HEK293 (cell line): ENCODE data around the gene NCKAP5.

Source experiments
- CTCF ChIA-PET: fragments of 350-600 bp; formaldehyde crosslinking; extraction: SDS; loops from one replicate; lab custom pipeline; 2021; ENCODE audit warnings: antibody characterized with exemption; lab: Yijun Ruan, JAX
- POLR2A ChIA-PET: fragments of 300-600 bp; formaldehyde crosslinking; extraction: SDS; loops from one replicate; lab custom pipeline; 2020; ENCODE audit warnings: antibody characterized with exemption, inconsistent platforms; lab: Yijun Ruan, JAX
- H3K27ac ChIP-seq: fragments of 200-500 bp; sonication (Bioruptor generic); 2 replicates; pipeline ENCODE4 v1.5.1; 2014; ENCODE audit warnings: low read depth, low read length, control low read depth, inconsistent platforms; ENCODE audit errors: extremely low read depth
- H3K36me3 ChIP-seq, 2 experiments: fragments of 200-500 bp in 1 of 2; sonication (Bioruptor generic) in 1 of 2; 1 replicate in 1 of 2; 2 replicates in 1 of 2; pipeline ENCODE4 v1.5.1; 2014 to 2017; ENCODE audit warnings: inconsistent platforms in 2 of 2, low read length in 2 of 2; ENCODE audit not compliant: control insufficient read depth in 2 of 2, insufficient read depth in 1 of 2
- H3K4me1 ChIP-seq: fragments of 200-500 bp; sonication (Bioruptor generic); 2 replicates; pipeline ENCODE4 v1.5.1; 2014; ENCODE audit warnings: mild to moderate bottlenecking, low read length, inconsistent platforms; ENCODE audit not compliant: control insufficient read depth, insufficient read depth
- H3K4me3 ChIP-seq: 2 replicates; pipeline ENCODE4 v1.5.1; 2011; ENCODE audit warnings: low read depth, mild to moderate bottlenecking, control low read depth, low read length, moderate library complexity
- H3K9me3 ChIP-seq: fragments of 200-500 bp; sonication (Bioruptor generic); 2 replicates; pipeline ENCODE4 v1.5.1; 2014; ENCODE audit warnings: low read depth, low read length, inconsistent platforms; ENCODE audit not compliant: control insufficient read depth, insufficient read depth
- BCL11B ChIP-seq: fragments of 450-650 bp; formaldehyde crosslinking; IDR thresholded peaks from 2 replicates; pipeline ENCODE4 v1.5.1; 2016; ENCODE audit warnings: low read depth, missing biosample characterization, missing genetic modification characterization
- MEIS1 ChIP-seq: sonication (generic); formaldehyde crosslinking; IDR thresholded peaks from 2 replicates; pipeline ENCODE4 v1.8.1; 2022; ENCODE audit warnings: missing genetic modification reagents, mild to moderate bottlenecking, borderline replicate concordance
- SP7 ChIP-seq: fragments of 450-650 bp; formaldehyde crosslinking; IDR thresholded peaks from 2 replicates; pipeline ENCODE4 v1.5.1; 2016; ENCODE audit warnings: missing biosample characterization, missing genetic modification characterization
- ZBTB17 ChIP-seq: fragments of 450-650 bp; formaldehyde crosslinking; IDR thresholded peaks from 2 replicates; pipeline ENCODE4 v1.5.1; 2016; ENCODE audit warnings: missing biosample characterization, missing genetic modification characterization
- ZNF140 ChIP-seq: fragments of 450-650 bp; formaldehyde crosslinking; IDR thresholded peaks from 2 replicates; pipeline ENCODE4 v1.5.1; 2016; ENCODE audit warnings: missing biosample characterization, missing genetic modification characterization
- ZNF184 ChIP-seq: fragments of 450-650 bp; IDR thresholded peaks from 2 replicates; pipeline ENCODE4 v1.5.1; 2018; ENCODE audit warnings: missing biosample characterization, mild to moderate bottlenecking, missing genetic modification characterization
- ZNF239 ChIP-seq: fragments of 450-650 bp; formaldehyde crosslinking; IDR thresholded peaks from 2 replicates; pipeline ENCODE4 v1.5.1; 2016; ENCODE audit warnings: missing biosample characterization, missing genetic modification characterization
- ZNF48 ChIP-seq: fragments of 450-650 bp; formaldehyde crosslinking; IDR thresholded peaks from 2 replicates; pipeline ENCODE4 v1.5.1; 2016; ENCODE audit warnings: missing biosample characterization, missing genetic modification characterization
- ZNF600 ChIP-seq: fragments of 450-650 bp; formaldehyde crosslinking; IDR thresholded peaks from 2 replicates; pipeline ENCODE4 v1.5.1; 2016; ENCODE audit warnings: missing biosample characterization, missing genetic modification characterization
- ZNF623 ChIP-seq: fragments of 450-650 bp; formaldehyde crosslinking; IDR thresholded peaks from 2 replicates; pipeline ENCODE4 v1.5.1; 2016; ENCODE audit warnings: missing biosample characterization, missing genetic modification characterization
- ZNF660 ChIP-seq: fragments of 450-650 bp; IDR thresholded peaks from 2 replicates; pipeline ENCODE4 v1.5.1; 2018; ENCODE audit warnings: missing biosample characterization, mild to moderate bottlenecking, missing genetic modification characterization
- ZNF670 ChIP-seq: fragments of 450-650 bp; formaldehyde crosslinking; IDR thresholded peaks from 2 replicates; pipeline ENCODE4 v1.5.1; 2016; ENCODE audit warnings: missing biosample characterization, missing genetic modification characterization, low read depth
- ZNF843 ChIP-seq: fragments of 450-650 bp; formaldehyde crosslinking; IDR thresholded peaks from 2 replicates; pipeline ENCODE4 v1.5.1; 2016; ENCODE audit warnings: missing biosample characterization, missing genetic modification characterization
- TF ChIP-seq, protein P1 (sequence below): fragments of 450-650 bp; formaldehyde crosslinking; IDR thresholded peaks from 2 replicates; pipeline ENCODE4 v1.5.1; 2017; ENCODE audit warnings: missing biosample characterization, missing genetic modification characterization
- TF ChIP-seq, protein P2 (sequence below): fragments of 450-650 bp; formaldehyde crosslinking; IDR thresholded peaks from 2 replicates; pipeline ENCODE4; 2016; ENCODE audit warnings: missing biosample characterization, missing genetic modification characterization
- TF ChIP-seq, protein P3 (sequence below): fragments of 450-650 bp; IDR thresholded peaks from 2 replicates; pipeline ENCODE4 v1.5.1; 2018; ENCODE audit warnings: missing biosample characterization, mild to moderate bottlenecking, missing genetic modification characterization
- TF ChIP-seq, protein P4 (sequence below): fragments of 450-650 bp; formaldehyde crosslinking; IDR thresholded peaks from 2 replicates; pipeline ENCODE4 v1.5.1; 2016; ENCODE audit warnings: missing biosample characterization, missing genetic modification characterization
- TF ChIP-seq, protein P5 (sequence below): fragments of 450-650 bp; formaldehyde crosslinking; IDR thresholded peaks from 2 replicates; pipeline ENCODE4 v1.5.1; 2016; ENCODE audit warnings: missing biosample characterization, missing genetic modification characterization
- TF ChIP-seq, protein P6 (sequence below): fragments of 450-650 bp; formaldehyde crosslinking; IDR thresholded peaks from 2 replicates; pipeline ENCODE4 v1.5.1; 2016; ENCODE audit warnings: missing biosample characterization, missing genetic modification characterization

Gene NCKAP5

DNA sequence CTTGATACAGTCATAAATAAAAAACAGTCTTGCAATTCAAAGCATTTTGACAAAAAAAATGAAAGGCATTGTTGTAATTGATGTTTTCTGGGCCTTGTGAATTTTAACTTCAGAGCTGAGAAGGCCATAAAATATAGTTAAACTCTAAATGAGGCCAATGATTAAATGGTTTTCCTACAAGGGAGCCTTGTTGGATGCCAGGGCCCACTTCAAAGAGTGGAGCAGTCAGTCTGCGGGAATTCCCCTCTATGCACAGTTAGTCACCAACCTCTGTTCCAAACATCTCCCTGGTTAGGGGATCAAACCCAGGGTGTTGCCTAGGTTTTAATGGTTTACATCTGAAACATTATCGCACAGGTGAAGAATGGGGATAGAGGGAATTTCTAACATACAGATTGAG is 143.4 kb downstream of the NCKAP5 start:
- Histone ChIP-seq H3K4me1 (peaks cover 6% of the 10 kb centered on the region; the same call in 1 of the 2 replicates), H3K4me3 (no peak overlapping the region), H3K36me3 (no peaks in the 10 kb centered on the region), H3K9me3 (no peaks in the 10 kb centered on the region), H3K27ac (no peak overlapping the region)
- ChIA-PET CTCF (no interaction called here), POLR2A (no interaction called here)
- TF ChIP-seq ZNF623 (tag by site-specific recombination) (no peak), ZNF239 (tag by site-specific recombination) (no peak), ZNF600 (no peak), MEIS1 (no peak)
- TF ChIP-seq, protein P1, sequence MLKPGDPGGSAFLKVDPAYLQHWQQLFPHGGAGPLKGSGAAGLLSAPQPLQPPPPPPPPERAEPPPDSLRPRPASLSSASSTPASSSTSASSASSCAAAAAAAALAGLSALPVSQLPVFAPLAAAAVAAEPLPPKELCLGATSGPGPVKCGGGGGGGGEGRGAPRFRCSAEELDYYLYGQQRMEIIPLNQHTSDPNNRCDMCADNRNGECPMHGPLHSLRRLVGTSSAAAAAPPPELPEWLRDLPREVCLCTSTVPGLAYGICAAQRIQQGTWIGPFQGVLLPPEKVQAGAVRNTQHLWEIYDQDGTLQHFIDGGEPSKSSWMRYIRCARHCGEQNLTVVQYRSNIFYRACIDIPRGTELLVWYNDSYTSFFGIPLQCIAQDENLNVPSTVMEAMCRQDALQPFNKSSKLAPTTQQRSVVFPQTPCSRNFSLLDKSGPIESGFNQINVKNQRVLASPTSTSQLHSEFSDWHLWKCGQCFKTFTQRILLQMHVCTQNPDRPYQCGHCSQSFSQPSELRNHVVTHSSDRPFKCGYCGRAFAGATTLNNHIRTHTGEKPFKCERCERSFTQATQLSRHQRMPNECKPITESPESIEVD (tag by site-specific recombination), result peak; percentile 74
- TF ChIP-seq, protein P2, sequence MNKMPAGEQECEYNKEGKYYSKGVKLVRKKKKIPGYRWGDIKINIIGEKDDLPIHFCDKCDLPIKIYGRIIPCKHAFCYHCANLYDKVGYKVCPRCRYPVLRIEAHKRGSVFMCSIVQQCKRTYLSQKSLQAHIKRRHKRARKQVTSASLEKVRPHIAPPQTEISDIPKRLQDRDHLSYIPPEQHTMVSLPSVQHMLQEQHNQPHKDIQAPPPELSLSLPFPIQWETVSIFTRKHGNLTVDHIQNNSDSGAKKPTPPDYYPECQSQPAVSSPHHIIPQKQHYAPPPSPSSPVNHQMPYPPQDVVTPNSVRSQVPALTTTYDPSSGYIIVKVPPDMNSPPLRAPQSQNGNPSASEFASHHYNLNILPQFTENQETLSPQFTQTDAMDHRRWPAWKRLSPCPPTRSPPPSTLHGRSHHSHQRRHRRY, result no peak
- TF ChIP-seq, all 188 proteins: peak for 1

DNA sequence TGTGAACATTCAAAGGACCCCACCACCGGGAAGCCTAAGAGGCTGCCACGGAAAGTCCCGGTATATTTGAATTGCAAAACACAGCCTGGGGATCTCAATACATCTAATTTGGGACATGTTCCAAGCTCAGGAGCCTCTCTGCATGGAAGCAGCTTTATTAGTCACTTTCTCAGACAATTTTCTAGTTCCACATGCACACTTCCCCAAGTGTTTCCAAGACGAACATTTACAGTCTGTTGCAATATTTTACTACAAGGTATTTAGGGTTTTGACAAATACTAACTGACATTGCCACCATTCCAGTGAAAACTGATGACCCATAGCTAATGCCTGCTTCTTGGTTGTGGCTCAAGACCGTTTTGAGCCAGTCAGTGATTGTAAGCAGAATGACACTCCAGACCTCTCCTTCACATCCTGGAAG is 145.3 kb downstream of the NCKAP5 start:
- Histone ChIP-seq H3K36me3 (no peaks in the 10 kb centered on the region), H3K4me3 (no peak overlapping the region), H3K9me3 (no peaks in the 10 kb centered on the region), H3K27ac (no peak overlapping the region), H3K4me1 (peaks cover 6% of the 10 kb centered on the region; the same call in 1 of the 2 replicates)
- ChIA-PET CTCF (interaction anchor here (1.2 kb wide), 1 partner anchor 8 kb away, joined by 5 read pairs; no protein-coding TSS in a partner anchor), POLR2A (no interaction called here)
- TF ChIP-seq, protein P3, sequence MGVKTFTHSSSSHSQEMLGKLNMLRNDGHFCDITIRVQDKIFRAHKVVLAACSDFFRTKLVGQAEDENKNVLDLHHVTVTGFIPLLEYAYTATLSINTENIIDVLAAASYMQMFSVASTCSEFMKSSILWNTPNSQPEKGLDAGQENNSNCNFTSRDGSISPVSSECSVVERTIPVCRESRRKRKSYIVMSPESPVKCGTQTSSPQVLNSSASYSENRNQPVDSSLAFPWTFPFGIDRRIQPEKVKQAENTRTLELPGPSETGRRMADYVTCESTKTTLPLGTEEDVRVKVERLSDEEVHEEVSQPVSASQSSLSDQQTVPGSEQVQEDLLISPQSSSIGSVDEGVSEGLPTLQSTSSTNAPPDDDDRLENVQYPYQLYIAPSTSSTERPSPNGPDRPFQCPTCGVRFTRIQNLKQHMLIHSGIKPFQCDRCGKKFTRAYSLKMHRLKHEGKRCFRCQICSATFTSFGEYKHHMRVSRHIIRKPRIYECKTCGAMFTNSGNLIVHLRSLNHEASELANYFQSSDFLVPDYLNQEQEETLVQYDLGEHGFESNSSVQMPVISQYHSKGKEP, result peak; percentile 32; the same call in 1 of the 2 replicates
- TF ChIP-seq, protein P1 (tag by site-specific recombination), result peak; percentile 69
- peak; percentile 38; the same call in 1 of the 2 replicates for TF ChIP-seq ZNF660 (tag by site-specific recombination)
- no peak for TF ChIP-seq ZNF843

DNA sequence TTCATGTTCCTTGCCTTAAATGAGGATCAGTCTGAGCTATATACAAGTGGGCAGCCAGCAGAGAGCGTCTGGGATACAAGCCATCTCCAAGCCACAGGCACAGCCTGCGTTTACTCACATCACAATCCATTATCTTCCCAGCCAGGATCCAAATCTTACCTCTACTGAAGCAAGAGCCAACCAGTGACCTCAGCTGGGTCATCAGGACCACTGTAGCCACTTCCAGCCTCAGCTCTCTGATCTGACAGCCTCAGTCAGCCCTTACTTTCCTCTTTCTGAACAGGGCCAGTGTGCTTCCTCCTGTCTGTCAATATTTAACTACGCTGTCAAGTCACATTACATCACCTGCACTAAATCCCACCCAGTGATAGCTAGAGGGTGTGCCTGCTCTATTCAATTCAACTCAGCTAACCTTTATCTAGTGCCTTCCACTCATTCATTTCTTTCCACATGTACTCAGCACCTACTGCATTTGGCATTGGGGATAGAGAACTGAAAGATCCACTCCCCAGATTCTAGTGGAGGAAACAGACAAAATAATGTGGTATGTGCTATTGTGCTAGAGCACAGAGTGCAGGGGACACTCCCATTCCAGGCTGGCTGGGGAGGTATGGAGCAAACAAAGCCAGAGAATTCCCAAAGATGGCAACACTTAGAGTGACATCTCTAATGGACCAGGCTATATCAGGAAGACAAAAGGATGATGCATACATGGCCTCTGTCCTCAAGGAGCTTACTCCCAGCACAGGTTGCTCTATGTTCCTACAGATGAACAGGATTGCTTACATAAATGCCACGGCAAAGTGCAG is 146.5 kb downstream of the NCKAP5 start:
- ChIA-PET CTCF (interaction anchor here (0.6 to 1.8 kb wide), 5 partner anchors 9 to 422 kb away, joined by 3 to 10 read pairs (median 5); no protein-coding TSS in a partner anchor), POLR2A (no interaction called here)
- H3K4me1 ChIP-seq, result peaks cover 3% of the 10 kb centered on the region; the same call in 1 of the 2 replicates
- no peak overlapping the region for H3K27ac ChIP-seq
- H3K9me3 ChIP-seq, result no peaks in the 10 kb centered on the region
- H3K4me3 ChIP-seq, result no peak overlapping the region
- H3K36me3 ChIP-seq, result no peaks in the 10 kb centered on the region
- TF ChIP-seq BCL11B (no peak), ZNF48 (tag by site-specific recombination) (no peak), ZNF140 (tag by site-specific recombination) (no peak), ZNF670 (tag by site-specific recombination) (no peak), SP7 (tag by site-specific recombination) (no peak), ZBTB17 (tag by site-specific recombination) (0 out of 2 replicates have a peak, but pooled peaks have one; percentile 53), ZNF184 (tag by site-specific recombination) (no peak), ZNF660 (tag by site-specific recombination) (0 out of 2 replicates have a peak, but pooled peaks have one; percentile 17)
- TF ChIP-seq, protein P4, sequence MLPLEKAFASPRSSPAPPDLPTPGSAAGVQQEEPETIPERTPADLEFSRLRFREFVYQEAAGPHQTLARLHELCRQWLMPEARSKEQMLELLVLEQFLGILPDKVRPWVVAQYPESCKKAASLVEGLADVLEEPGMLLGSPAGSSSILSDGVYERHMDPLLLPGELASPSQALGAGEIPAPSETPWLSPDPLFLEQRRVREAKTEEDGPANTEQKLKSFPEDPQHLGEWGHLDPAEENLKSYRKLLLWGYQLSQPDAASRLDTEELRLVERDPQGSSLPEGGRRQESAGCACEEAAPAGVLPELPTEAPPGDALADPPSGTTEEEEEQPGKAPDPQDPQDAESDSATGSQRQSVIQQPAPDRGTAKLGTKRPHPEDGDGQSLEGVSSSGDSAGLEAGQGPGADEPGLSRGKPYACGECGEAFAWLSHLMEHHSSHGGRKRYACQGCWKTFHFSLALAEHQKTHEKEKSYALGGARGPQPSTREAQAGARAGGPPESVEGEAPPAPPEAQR (tag by site-specific recombination), result no peak
- TF ChIP-seq, protein P5, sequence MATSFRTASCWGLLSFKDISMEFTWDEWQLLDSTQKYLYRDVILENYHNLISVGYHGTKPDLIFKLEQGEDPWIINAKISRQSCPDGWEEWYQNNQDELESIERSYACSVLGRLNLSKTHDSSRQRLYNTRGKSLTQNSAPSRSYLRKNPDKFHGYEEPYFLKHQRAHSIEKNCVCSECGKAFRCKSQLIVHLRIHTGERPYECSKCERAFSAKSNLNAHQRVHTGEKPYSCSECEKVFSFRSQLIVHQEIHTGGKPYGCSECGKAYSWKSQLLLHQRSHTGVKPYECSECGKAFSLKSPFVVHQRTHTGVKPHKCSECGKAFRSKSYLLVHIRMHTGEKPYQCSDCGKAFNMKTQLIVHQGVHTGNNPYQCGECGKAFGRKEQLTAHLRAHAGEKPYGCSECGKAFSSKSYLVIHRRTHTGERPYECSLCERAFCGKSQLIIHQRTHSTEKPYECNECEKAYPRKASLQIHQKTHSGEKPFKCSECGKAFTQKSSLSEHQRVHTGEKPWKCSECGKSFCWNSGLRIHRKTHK (tag by site-specific recombination), result no peak
- TF ChIP-seq, protein P6, sequence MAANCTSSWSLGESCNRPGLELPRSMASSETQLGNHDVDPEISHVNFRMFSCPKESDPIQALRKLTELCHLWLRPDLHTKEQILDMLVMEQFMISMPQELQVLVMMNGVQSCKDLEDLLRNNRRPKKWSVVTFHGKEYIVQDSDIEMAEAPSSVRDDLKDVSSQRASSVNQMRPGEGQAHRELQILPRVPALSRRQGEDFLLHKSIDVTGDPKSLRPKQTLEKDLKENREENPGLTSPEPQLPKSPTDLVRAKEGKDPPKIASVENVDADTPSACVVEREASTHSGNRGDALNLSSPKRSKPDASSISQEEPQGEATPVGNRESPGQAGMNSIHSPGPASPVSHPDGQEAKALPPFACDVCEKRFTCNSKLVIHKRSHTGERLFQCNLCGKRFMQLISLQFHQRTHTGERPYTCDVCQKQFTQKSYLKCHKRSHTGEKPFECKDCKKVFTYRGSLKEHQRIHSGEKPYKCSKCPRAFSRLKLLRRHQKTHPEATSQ, result no peak
